Superior temporal gyrus (tissue), 1 donor: ENCODE data around the gene ATP2B1.
"Not testable (repeated sequence)": the region's sequence is repeated elsewhere in the genome, so short reads cannot be mapped to it uniquely, and the experiment has no call there.

Experiments used
- DNase-seq: peaks from one replicate; pipeline ENCODE4 v3.0.0-alpha.2; 2016; ENCODE audit errors: extremely low spot score

Gene ATP2B1

DNA sequence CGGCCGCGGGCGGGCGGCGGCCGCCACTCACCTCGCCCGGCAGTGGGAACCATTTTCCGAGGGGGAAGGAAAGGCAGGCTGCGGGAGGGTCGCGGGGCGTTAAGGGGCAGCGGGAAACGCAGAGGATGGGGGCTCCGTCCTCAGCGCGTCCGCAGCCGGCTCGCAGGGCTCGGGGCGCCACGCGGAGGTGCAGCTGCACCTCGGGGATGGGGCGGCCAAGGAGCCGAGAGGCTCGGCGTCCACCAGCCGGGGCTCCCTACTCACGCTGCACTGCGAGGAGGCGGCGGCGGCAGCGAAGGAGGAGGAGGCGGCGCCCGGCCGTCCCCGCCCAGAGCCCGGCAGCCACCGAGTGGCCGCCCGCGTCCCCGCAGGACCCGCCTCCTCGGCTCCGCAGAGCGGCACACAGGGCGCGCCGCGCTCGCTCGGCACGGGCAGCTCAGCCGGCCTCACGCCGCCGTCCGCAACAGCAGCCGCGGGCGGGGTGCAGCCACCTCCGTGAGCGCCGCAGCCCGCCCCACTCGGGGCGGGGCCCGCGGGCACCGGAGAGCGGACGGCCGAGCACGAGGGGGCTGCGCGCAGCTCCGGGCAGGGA is at the start of gene ATP2B1:
Gene ATP2B1 (minus strand): TSS at position 274 of the 592 bp plus-strand sequence. CDS start 52,952 bp downstream, outside the sequence.
- peak; percentile 67 for DNase-seq

DNA sequence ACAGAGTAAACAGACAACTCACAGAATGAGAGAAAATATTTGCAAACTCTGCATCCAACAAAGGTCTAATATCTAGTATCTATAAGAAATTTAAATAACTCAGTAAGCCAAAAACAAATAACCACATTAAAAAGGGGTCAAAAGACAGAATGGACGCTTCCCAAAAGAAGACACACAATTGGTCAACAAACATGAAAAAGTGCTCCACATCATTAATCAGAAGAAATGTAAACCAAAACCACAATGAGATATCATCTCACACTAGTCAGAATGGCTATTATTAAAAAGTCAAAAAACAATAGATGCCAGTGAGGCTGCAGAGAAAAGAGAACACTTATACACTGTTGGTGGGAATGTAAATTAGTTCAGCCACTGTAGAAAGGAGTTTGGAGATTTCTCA is 49.3 kb upstream of the ATP2B1 start:
- not testable (repeated sequence) for DNase-seq

DNA sequence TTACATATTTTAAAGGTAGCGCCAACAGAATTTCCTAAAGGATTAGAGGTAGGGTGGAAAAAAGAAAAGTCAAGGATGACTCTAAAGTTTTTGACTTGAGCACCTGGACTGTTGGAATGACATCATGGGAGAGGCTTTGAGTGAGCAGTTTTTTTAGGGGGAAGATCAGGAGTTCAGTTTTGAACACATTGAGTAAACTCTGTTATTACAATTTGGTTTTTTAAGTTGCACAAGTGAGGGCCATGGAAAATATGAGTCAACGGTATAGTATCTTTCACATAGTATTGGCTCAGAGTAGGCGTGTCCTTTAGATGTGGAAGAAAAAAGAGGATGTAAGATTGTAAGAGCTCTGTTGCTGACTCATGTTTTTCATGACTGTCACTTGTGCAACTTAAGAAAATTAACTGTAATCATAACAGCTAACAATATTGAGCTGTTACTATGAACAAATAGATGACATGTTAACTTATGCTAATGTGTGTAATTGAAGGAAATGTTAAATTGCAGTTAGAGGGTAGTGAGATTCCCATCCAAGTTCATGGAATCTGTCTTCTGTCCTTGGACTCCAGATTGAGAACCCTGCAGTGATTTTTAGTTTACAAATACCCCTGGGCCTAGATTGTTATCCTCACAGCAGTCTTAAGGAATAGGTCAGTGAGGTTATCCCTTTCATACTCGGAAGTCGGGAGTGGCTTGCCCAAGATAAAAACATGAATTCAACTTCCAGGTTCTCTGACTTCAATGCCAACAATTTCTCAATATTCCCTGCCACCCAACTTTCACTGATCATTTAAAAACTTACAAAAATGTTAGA is 48.2 kb upstream of the ATP2B1 start:
- peak; percentile 26 for DNase-seq

DNA sequence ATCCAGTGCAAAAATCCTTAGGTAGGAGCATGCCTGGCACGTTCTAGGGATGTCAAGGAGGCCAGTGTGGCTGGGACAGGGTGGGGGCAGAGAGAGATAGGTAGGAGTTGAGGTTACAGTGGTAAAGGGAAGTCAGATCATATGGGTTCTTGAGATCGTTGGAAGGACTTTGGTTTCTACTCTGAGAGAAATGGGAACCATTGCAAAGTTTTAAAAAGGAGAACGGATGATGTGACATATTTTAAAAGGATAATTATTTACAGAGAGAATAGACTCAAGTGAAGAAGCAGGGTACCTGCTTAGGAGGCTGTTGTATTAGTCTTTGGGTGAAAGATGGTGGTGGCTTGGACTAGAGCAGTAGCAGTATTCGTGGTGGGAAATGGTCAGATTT is 47.6 kb upstream of the ATP2B1 start:
- no peak for DNase-seq

DNA sequence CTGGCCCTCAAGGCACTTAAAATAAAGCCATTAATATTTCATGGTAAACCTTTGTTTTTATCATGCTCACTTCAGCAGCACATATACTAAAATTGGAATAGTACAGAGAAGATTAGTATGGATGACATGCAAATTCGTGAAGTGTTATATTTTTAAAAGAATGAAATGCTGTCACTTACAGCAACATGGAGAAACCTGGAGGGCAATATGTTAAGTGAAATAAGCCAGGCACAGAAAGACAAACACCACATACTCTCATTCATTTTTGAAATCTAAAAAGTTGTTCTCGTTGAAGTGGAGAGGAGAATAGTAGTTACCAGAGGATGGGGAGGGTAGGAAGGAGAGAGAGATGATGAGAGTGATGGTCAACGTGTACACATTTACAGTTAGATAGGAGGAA is 45.4 kb upstream of the ATP2B1 start:
- no peak for DNase-seq

DNA sequence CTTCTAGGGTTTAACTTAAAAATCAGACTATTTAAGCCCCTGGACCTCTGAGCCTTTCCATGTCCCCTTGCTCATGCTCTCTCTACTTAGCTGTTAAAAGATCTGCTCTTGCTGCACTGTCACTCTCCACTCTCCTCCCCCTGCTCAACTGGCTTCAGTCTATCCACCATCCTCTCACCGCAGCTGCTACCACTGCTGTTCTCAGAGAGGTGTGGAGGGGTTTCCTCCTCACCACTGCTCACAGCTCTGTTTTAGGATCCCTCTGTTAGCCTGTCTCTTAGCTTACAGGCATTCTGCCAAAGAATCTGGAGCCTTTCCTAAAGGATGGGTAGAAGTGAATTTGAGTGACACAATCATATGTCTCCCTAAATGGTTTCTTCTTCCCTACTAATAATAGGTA is 43.7 kb upstream of the ATP2B1 start:
- no peak for DNase-seq

DNA sequence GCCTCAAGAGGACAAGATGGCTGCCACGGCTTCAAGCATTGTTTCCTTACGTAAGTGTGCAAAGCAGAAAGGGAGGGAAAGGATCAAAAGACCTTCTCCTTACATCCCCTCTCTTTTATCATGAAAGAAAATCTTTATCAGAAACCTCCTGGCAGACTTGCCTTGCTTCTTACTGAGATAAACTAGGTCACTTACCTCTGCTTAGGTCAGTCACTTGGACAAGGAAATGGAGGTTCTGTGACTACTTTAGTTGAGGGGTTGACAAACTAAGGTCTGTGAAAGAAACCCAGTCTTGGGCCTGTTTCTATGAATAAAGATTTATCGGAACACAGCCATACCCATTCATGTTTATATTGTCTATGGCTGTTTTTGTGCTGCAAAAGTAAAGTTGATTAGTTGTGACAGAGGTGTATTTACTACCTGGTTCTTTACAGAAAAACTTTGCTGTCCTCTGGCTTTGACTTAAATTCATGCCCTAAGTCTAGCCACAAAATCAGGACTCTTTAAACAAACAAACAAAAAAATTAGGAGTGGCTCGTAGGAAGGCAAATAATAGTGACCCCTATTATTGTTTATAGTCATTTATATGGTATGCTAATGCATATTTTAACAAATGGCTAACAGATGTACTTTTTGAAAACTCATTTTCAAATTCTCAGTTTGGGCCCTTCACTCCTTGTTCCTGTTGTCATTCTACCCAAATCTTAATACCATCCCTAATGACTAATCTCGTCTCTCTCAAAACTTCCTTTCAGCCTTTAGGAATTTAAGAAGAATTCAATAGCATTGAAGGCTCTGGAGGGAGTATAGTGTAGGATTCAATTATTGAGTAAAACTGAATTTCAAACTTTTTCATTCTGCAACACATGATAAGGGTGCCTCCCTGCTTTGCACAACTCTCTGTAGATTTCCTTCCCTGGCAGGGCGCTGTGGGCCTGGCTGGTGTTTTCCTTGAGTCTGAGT is 42.0 kb upstream of the ATP2B1 start:
- no peak for DNase-seq

DNA sequence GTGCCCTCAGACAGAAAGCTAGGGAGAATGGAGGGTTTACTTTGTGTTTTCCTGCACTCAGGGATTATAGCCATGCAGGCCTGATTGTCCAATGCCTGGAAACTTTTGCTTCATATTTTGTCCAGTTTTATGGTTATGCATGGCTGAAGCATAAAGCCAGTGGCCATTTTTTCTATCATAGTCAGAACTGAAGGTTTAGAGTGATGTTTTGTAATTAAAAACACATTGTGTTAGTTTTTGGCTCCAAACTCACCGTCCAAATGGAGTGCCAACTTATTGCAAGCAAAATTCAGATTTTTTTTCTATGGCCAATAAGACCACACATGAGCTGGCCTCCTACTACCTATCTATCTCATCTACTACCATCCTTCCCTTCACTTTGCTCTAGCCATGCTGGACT is 40.2 kb upstream of the ATP2B1 start:
- DNase-seq, result no peak

DNA sequence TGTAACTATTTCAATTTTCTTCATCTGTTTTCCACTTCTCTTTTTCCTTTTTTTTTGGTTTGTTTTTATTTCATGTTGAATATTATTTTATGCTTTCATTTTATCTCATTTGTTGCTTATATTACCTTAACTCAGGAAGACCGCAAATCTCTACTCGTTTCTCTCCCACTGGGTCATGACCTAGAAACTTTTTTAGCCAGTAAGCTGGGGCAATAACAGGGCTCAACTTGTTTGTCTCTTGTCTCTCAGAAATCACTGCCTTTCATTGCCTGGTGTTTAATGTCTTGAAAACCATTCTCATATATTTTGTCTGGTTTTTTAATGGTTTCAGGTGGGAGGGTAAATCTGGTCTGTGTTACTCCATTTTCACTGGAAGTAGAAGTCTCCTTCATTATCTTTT is 36.6 kb upstream of the ATP2B1 start:
- DNase-seq, result no peak

DNA sequence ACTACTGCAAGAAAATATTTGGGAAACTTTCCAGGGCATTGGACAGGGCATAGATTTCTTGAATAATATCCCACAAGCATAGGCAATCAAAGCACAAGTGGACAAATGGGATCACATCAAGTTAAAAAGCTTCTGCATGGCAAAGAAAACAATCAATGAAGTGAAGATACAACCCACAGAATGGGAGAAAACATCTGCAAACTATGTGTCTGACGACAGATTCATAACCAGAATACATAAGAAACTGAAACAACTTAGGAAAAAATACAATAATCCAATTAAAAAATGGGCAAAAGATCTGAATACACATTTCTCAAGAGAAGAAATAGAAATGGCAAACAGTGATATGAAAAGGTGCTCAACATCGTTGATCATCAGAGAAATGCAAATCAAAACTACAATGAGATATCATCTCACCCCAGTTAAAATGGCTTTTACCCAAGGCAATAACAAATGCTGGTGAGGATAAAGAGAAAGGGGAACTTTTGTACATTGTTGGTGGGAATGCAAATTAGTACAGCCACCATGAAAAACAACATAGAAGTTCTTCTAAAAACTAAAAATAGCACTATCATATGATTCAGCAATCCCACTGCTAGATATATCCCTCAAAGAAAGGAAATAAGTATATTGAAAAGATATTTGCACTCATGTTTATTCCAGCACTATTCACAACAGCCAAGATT is 33.8 kb upstream of the ATP2B1 start:
- DNase-seq, result no peak

DNA sequence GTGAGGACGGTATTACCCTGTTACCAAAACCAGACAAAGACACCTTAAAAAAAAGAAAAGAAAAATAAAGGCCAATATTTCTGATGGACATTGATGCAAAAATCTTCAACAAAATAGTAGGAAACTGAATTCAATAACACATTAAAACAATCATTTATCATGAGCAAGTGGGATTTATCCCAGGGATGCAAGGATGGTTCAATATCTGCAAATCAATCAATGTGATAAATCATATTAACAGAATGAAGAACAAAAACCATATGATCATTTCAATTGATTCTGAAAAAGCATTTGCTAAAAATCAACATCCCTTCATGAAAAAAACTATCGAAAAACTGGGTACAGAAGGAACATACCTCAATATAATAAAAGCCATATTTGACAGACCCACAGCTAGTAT is 32.3 kb upstream of the ATP2B1 start:
- no peak for DNase-seq

DNA sequence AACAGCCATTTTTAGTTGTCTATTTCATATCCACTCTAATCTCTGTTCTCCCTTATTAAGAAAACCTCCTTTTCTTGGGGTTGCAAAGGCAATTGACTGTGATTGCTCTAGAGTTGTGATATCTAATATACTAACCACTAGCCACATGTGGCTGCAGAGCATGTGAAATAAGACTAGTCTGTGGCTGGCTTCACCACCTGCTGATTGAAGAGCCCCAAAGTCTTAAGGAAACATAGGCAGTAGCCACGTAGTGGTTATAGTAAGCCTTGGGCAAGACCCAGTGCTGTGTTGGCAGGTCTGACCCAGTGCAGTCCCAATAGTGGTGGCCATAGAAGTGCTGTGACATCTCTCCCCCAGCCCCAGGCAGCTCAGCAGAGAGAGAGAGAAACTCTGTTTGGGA is 28.4 kb upstream of the ATP2B1 start:
- DNase-seq, result no peak

DNA sequence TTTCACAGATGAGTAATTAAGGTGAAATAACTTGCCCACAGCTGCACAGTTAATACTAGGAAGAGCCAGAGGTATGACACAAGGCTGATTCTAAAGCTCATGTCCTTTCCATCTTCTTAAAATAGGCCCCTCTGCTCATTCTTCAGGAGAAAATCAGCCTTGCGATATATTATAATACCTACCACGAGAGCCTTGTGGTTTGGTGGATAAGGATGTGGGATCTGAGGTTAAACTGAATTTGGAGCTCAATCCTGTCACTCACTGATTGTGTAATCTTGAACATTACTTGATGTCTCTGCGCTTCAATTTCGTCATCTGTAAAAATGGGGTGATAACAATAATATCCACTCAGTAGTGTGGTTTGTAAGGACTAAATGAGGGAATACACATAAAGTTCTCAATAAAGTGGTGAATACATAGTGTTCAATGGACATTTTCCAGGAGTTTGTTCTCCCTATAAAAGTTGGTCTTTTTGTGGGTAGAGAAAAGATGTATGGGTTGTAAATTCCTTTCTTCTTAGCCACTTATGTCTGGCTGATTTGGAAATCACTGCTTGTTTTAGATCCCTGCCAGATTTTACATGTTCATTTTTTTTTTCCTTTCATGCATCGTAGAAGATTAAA is 25.1 kb upstream of the ATP2B1 start:
- no peak for DNase-seq

DNA sequence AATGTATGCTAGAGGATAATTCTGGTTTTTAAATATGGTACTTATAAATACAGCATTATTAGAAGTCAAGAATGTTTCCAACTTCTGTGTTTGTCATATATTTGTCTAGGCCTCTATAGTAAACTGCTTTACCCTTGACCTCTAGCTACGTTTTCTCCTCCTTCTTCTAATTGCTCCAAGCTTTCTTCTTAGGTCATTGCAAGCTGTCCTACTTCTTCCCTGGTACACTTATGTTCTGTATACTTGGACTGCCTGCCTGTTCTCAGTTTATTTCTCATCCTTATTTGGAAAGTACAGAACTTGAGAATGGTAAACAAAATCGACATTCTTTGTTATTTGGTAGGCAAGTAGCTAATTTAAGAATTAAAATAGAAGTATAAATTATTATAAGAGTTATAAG is 23.9 kb upstream of the ATP2B1 start:
- no peak for DNase-seq

DNA sequence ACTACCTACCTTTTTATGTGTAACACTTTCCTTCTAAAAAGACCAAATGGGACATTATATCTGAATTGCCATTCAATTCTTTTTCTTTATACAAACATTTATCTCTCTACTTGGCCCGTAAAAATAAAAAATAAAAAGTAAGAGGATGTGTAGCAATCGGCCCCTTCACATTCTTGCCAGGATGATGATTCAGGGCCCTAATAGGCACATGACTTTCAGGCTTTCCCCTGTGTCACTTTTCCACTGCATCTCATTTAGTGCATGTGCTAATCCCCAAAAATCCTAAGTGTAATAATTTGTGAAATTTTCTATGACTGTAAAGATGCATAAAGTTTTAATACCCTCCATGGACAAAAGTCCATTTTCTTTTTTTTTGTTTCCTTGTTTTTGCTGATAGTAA is 23.0 kb upstream of the ATP2B1 start:
- DNase-seq, result no peak

DNA sequence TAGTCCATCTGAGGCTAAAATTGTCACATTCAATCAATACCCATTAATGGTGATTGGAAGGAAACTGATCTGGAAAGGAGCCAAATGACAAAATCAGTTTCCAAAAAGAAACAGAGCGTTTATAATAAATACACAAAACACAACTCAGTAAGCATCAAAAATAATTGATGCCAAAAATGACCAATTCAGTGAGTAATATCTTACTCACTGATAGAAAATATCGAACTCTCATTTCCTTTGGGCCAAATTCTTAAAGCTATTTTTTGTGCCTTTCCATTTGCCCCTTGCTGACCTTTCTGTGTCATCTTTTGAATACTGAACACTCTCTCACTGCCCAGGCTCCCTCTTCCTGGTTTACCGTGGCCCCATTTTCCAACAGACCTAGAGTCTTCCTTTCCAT is 22.5 kb upstream of the ATP2B1 start:
- no peak for DNase-seq

DNA sequence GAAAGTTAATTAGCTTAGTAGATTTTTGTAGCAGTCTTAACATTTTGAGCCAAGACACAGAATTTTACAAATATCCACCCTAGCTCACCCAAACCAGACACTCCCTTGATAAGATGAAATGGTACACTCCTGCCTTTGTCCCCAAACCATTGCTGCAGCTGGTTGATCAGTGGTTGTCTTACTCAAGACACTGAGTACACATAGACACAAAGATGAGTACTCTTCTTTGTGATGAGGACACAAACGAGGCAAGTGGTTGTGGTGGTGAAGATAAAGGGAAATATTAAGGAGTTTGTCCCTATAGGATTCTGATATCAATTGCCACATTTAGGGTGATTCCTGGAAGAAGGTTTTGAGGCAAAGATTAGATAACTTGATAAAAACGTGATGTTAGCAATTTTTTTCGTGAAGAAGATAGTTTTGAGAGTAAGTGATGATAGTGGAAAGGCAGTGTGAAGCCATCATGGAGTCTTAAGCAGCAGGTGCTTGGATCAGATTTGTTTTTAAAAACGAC is 21.4 kb upstream of the ATP2B1 start:
- no peak for DNase-seq

DNA sequence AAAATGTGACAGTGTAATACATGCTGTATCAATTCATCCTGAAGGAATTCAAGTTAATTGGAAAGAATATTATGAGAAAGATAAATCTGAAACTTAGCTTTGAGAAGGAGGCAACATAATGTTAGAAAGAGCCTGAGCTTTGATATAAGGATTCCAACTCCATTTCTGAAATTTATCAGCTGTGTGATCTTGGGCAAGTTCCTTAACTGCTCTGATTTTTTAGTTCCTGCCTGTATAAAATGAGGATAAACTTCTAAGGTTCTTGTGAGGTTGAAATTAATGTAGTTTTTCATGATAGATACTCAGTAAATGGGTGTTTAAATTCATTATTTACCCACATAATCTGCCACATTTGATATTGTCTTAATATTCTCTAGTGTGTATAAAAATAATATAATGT is 14.6 kb upstream of the ATP2B1 start:
- DNase-seq, result no peak

DNA sequence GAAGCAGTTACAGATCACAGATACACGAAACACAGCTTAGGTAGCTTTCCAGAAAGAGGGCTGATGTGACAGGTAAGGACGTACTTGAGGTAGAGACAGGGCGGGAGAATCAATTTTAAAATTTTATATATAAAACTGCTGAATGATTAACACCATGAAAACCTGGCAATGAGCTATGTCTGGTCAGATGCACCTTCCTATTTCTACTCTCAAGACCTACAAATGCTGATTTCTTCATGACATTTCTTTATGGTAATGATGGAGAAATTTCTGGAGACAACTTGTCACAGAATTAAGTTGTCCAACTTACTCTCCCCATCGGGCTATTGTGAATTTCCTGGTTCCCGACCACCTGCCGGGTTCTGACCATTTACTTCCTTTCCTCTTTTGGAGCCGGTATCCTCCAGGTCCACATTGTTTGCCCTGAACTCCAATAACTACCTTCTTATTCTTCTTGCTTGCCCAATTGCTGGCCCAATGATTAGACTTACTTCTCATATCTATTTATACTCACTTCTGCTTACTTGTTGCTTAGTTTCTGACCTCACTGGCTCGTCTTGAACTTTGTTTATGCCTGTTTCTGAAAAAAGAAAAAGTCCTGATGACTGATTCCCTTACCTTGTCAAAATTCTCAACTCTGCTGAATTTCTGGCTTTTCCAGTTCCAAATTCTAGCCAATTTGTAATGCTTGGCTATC is 12.8 kb upstream of the ATP2B1 start:
- no peak for DNase-seq

DNA sequence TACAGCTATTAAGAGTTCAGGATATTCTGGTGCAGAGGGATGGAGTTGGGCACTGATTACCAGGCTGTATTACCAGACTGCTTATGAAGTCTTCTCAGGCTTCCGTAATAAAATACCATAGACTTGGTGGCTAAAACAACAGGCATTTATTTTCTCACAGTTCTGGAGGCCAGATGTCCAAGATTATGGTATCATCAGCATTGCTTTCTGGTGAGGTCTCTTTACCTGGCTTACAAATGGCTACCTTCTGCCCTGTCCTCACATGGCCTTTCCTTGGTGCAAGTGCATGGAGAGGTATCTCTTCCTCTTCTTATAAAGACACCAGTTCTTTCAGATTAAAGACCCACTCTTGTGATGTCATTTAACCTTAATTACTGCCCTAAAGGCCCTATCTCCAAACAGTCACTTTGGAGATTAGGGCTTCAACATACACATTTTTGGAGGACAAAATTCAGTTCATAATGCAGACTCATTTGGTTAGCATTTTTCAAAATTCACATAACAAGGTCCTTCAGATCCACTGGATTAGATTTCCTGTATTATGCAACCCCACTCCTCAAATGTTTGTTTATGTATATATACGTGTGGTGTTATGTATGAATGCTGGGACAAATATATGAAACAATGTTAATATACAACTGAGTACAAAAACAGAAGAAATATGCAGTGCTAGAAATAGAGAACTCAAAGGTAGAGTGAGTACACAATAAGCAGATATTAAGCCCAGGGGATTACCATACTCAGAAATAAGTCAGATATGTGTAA is 9.3 kb upstream of the ATP2B1 start:
- no peak for DNase-seq
